ENCODE results near the gene GPRC5A.

DNA sequence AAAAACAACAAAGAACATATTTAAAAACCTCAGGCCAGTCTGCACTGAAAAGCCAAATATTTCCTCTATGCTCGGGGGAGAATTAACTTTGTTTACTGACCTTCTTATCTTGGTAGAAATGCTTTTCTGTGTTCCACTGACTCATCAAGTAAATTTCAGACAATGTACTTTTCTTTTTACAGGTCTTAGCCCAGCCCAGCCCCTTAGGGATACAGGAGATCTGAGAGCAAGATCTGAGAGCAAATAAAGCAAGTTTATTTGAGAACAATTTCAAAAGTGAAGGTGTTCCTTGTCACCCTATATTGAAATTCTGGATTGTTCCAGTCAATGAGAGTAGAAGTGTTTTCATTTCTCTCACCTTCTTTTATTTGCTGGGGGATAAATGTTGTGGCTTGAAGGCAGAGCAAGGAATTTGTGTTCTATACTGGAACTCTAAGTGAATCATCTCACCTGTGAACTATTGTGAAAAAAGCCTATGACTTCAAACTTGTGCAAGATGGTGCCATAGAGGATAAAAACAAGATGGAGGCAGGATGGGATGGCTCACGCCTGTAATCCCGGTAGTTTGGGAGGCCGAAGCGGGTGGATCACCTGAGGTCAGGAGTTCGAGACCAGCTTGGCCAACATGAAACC, 7.9 kb upstream of the GPRC5A start:
- TF ChIP-seq, protein P1, sequence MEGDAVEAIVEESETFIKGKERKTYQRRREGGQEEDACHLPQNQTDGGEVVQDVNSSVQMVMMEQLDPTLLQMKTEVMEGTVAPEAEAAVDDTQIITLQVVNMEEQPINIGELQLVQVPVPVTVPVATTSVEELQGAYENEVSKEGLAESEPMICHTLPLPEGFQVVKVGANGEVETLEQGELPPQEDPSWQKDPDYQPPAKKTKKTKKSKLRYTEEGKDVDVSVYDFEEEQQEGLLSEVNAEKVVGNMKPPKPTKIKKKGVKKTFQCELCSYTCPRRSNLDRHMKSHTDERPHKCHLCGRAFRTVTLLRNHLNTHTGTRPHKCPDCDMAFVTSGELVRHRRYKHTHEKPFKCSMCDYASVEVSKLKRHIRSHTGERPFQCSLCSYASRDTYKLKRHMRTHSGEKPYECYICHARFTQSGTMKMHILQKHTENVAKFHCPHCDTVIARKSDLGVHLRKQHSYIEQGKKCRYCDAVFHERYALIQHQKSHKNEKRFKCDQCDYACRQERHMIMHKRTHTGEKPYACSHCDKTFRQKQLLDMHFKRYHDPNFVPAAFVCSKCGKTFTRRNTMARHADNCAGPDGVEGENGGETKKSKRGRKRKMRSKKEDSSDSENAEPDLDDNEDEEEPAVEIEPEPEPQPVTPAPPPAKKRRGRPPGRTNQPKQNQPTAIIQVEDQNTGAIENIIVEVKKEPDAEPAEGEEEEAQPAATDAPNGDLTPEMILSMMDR (conservative IDR thresholded peaks at IDR 0.05) = no peak
- TF ChIP-seq EZH2 (IDR thresholded peaks at IDR 0.05; ENCODE audit: low read depth) = no peak
